Measurements from ENCODE around the gene RELB. TPM values are rescaled to one million over a fixed set of nuclear protein-coding genes. Genes with fewer than 3 reads are reported as not detected.

RELB gene
- total and polyA plus RNA-seq, 9 of the 15 experiments (the other 6 are each of a cell fraction or from before 2014, with no cell fraction given): 0.15 to 1.1 (median 0.28) TPM; not detected in 2

DNA sequence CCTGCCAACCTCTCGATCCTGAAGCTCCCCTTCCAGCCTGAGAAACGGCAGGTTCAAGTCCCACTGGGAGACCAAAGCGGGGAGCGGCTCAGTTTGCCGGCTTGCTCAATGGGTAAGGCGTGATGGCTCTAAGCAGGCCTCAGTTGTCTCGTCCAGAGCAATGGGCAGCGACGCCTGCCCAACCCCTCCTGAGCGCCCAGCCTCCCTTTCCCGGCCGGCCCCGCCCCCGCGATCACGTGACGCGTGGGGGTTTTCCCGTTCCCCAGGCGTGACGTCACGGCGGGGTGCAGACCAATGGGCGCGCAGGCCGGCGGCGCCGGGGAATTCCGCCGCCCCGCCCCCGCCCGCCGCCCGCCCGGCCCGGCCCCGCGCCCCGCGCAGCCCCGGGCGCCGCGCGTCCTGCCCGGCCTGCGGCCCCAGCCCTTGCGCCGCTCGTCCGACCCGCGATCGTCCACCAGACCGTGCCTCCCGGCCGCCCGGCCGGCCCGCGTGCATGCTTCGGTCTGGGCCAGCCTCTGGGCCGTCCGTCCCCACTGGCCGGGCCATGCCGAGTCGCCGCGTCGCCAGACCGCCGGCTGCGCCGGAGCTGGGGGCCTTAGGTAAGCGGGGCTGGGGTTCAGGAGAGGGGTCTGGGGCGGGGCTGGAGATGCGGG is at the start of gene RELB (continued):
- TF ChIP-seq ARID3B (CRISPR knock-in tag; IDR thresholded peaks at IDR 0.05; ENCODE audit: borderline replicate concordance): no peak
- no peak for TF ChIP-seq RBM17 (IDR thresholded peaks at IDR 0.05; ENCODE audit: borderline replicate concordance, low read depth, low read length)
- TF ChIP-seq NBN (IDR thresholded peaks at IDR 0.05; ENCODE audit: low read depth): peak; percentile 74; the same call in 1 of the 2 replicates
- TF ChIP-seq MXI1 (IDR thresholded peaks at IDR 0.05; ENCODE audit: low read depth, low read length): no peak
- no peak for TF ChIP-seq ZNF311 (CRISPR knock-in tag; IDR thresholded peaks at IDR 0.05)
- no peak for TF ChIP-seq ARID3A (IDR thresholded peaks at IDR 0.05; ENCODE audit: borderline replicate concordance, low read depth, low read length)
- TF ChIP-seq ZNF57 (CRISPR knock-in tag; IDR thresholded peaks at IDR 0.05): no peak
- no peak for TF ChIP-seq FOXA1 (IDR thresholded peaks at IDR 0.05; ENCODE audit: borderline replicate concordance)
- TF ChIP-seq KAT2B (IDR thresholded peaks at IDR 0.05; ENCODE audit: low read depth, low read length): no peak
- TF ChIP-seq ZNF639 (CRISPR knock-in tag; conservative IDR thresholded peaks at IDR 0.05 in 1 of 2, IDR thresholded peaks at IDR 0.05 in 1 of 2): peak in 1 of 2 experiments; percentile 66; a peak in 2 of 4 replicates
- no peak for TF ChIP-seq SRSF3 (IDR thresholded peaks at IDR 0.05; ENCODE audit: insufficient read depth, low read length)
- TF ChIP-seq ELF4 (CRISPR knock-in tag; IDR thresholded peaks at IDR 0.05): no peak
- 0 out of 2 replicates have a peak, but pooled peaks have one; percentile 41 for TF ChIP-seq ZBTB7A (IDR thresholded peaks at IDR 0.05; ENCODE audit: borderline replicate concordance, control insufficient read depth, low read depth, low read length)
- TF ChIP-seq ATF1 (CRISPR knock-in tag; IDR thresholded peaks at IDR 0.05): peak; percentile 69
- peak; percentile 97 for TF ChIP-seq ATF1 (tag; IDR thresholded peaks at IDR 0.05)
- TF ChIP-seq, protein P1, sequence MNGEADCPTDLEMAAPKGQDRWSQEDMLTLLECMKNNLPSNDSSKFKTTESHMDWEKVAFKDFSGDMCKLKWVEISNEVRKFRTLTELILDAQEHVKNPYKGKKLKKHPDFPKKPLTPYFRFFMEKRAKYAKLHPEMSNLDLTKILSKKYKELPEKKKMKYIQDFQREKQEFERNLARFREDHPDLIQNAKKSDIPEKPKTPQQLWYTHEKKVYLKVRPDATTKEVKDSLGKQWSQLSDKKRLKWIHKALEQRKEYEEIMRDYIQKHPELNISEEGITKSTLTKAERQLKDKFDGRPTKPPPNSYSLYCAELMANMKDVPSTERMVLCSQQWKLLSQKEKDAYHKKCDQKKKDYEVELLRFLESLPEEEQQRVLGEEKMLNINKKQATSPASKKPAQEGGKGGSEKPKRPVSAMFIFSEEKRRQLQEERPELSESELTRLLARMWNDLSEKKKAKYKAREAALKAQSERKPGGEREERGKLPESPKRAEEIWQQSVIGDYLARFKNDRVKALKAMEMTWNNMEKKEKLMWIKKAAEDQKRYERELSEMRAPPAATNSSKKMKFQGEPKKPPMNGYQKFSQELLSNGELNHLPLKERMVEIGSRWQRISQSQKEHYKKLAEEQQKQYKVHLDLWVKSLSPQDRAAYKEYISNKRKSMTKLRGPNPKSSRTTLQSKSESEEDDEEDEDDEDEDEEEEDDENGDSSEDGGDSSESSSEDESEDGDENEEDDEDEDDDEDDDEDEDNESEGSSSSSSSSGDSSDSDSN (IDR thresholded peaks at IDR 0.05; ENCODE audit: borderline replicate concordance in 1 of 2, low read depth in 2 of 2, low read length in 2 of 2): peak in 1 of 2 experiments; percentile 64; a peak in 1 of 4 replicates
- TF ChIP-seq GTF2A2 (tag; IDR thresholded peaks at IDR 0.05): no peak

All from K562 (cell line).